ENCODE data around the gene DNMBP. TPM values are rescaled to one million over a fixed set of nuclear protein-coding genes. Genes with fewer than 3 reads are reported as not detected.

Gene DNMBP
- polyA plus RNA-seq, 1 experiment, result 16.3 TPM

- ChIA-PET CTCF (interaction anchor here (0.7 to 1.0 kb wide), 3 partner anchors 29 to 135 kb away, joined by 3 read pairs; partner anchors contain the start of gene DNMBP), POLR2A (no interaction called here)
- Histone ChIP-seq H3K27me3 (ENCODE audit: control insufficient read depth, insufficient read depth, low read length) (no peaks in the 10 kb centered on the region), H3K36me3 (ENCODE audit: control insufficient read depth, insufficient read depth, low read length) (peaks cover 21% of the 10 kb centered on the region), H3K4me3 (ENCODE audit: low read depth, low read length) (no peak overlapping the region)
- no peak for DNase-seq (ENCODE audit: low read depth)
- TF ChIP-seq CTCF (IDR thresholded peaks at IDR 0.05; ENCODE audit: insufficient read depth, low read depth, low read length), result no peak
Measured at GRCh38 chr10:99874341-99875085, 135.2 kb downstream of the DNMBP start.

- no peak for TF ChIP-seq CTCF (IDR thresholded peaks at IDR 0.05; ENCODE audit: insufficient read depth, low read depth, low read length)
- DNase-seq (ENCODE audit: low read depth), result no peak
- Histone ChIP-seq H3K4me3 (ENCODE audit: low read depth, low read length) (no peak overlapping the region), H3K36me3 (ENCODE audit: control insufficient read depth, insufficient read depth, low read length) (peaks cover 19% of the 10 kb centered on the region), H3K27me3 (ENCODE audit: control insufficient read depth, insufficient read depth, low read length) (no peaks in the 10 kb centered on the region)
- ChIA-PET POLR2A (no interaction called here), CTCF (interaction anchor here (0.7 to 1.0 kb wide), 2 partner anchors 14 to 71 kb away, joined by 3 read pairs; no protein-coding TSS in a partner anchor)
Measured at GRCh38 chr10:99873846-99874245, 135.9 kb downstream of the DNMBP start.

- ChIA-PET POLR2A (no interaction called here), CTCF (interaction anchor here (1.0 kb wide), 2 partner anchors 72 to 137 kb away, joined by 3 read pairs; partner anchors contain the start of gene DNMBP)
- no peak for DNase-seq (ENCODE audit: low read depth)
Measured at GRCh38 chr10:99872367-99873162, 137.2 kb downstream of the DNMBP start.

GRCh38 chr10:99870123-99870730 is 139.5 kb downstream of the DNMBP start:
- DNase-seq (ENCODE audit: low read depth), result no peak
- no peak for TF ChIP-seq CTCF (IDR thresholded peaks at IDR 0.05; ENCODE audit: insufficient read depth, low read depth, low read length)
- CTCF ChIA-PET, result interaction anchor here (0.6 to 1.6 kb wide), 4 partner anchors 15 to 140 kb away, joined by 3 to 4 read pairs (median 4); partner anchors contain the start of gene DNMBP
- POLR2A ChIA-PET, result no interaction called here
- Histone ChIP-seq H3K4me3 (ENCODE audit: low read depth, low read length) (no peak overlapping the region), H3K27me3 (ENCODE audit: control insufficient read depth, insufficient read depth, low read length) (no peaks in the 10 kb centered on the region), H3K36me3 (ENCODE audit: control insufficient read depth, insufficient read depth, low read length) (peaks cover 4% of the 10 kb centered on the region)

More at GRCh38 chr10:99872367-99873162, 137.2 kb downstream of the DNMBP start:
- H3K36me3 ChIP-seq (ENCODE audit: control insufficient read depth, insufficient read depth, low read length), result peaks cover 11% of the 10 kb centered on the region
- no peaks in the 10 kb centered on the region for H3K27me3 ChIP-seq (ENCODE audit: control insufficient read depth, insufficient read depth, low read length)
- TF ChIP-seq CTCF (IDR thresholded peaks at IDR 0.05; ENCODE audit: insufficient read depth, low read depth, low read length), result no peak
- no peak overlapping the region for H3K4me3 ChIP-seq (ENCODE audit: low read depth, low read length)

All from BJ (cell line).